GM10266 (cell line): ENCODE data around the gene EEIG2.

Source experiments
- DNase-seq: peaks from one replicate; pipeline ENCODE4 v3.0.0; 2012; ENCODE audit errors: extremely low spot score
- TF ChIP-seq, protein P1 (sequence below): IDR thresholded peaks from 2 replicates; pipeline ENCODE4 v1.5.1; 2012; ENCODE audit warnings: mild to moderate bottlenecking, low read depth; ENCODE audit not compliant: control insufficient read depth, insufficient read depth; ENCODE audit errors: missing control alignments

The EEIG2 gene

DNA sequence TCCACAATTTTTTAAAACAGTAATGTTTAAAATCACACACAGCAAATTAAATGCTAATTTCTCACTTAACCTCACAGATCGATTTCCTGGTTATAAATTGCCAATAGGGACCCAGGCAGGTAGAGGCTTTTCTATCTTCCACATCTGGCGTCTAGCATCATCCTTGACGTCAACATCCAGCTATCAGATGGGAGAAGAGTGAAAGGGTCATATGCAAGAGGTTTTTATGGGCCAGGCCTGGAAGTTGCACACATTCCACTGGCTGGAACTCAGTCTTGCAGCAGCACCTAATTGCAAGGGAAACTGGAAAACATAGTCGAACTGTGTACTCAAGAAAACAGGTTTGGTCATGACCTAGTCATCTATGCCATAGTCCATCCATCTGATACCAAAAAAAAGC is 6.0 kb upstream of the EEIG2 start:
- TF ChIP-seq, protein P1, sequence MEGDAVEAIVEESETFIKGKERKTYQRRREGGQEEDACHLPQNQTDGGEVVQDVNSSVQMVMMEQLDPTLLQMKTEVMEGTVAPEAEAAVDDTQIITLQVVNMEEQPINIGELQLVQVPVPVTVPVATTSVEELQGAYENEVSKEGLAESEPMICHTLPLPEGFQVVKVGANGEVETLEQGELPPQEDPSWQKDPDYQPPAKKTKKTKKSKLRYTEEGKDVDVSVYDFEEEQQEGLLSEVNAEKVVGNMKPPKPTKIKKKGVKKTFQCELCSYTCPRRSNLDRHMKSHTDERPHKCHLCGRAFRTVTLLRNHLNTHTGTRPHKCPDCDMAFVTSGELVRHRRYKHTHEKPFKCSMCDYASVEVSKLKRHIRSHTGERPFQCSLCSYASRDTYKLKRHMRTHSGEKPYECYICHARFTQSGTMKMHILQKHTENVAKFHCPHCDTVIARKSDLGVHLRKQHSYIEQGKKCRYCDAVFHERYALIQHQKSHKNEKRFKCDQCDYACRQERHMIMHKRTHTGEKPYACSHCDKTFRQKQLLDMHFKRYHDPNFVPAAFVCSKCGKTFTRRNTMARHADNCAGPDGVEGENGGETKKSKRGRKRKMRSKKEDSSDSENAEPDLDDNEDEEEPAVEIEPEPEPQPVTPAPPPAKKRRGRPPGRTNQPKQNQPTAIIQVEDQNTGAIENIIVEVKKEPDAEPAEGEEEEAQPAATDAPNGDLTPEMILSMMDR: no peak
- no peak for DNase-seq

DNA sequence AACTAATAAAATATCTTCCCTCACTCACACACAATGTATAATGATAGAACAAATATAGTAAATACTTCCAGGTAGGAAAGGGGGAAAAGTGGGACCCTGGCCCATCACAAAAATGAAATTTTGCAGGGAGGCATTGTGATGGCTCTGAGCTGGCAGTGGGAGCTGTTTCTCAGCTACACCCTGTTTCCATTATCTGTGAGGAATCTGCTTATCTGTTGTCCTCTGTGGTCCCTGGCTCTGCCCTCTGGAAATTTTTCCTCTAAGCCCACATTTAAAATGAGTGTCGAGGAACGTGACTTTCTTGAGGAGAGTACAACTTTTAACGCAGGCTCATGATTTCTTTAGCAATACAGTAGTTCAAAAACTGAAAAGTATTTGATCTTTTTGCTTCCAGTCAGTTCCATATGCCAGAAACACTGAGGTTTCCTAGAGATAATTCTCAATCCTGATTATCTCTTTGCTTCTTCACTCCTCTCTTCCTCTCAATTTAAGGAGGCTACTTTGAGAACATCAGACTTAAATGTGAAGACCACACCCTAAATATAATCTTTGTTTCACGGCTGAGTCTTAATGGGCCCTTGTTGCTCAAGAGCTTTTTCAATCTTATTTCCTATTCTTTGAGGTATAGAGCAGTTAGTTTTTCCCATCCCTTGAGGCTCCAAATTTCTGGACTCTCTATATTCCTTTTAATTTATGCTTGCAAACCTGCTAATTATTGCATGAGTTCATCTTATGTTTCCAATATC is 5.0 kb upstream of the EEIG2 start:
- no peak for DNase-seq
- TF ChIP-seq, protein P1: no peak

DNA sequence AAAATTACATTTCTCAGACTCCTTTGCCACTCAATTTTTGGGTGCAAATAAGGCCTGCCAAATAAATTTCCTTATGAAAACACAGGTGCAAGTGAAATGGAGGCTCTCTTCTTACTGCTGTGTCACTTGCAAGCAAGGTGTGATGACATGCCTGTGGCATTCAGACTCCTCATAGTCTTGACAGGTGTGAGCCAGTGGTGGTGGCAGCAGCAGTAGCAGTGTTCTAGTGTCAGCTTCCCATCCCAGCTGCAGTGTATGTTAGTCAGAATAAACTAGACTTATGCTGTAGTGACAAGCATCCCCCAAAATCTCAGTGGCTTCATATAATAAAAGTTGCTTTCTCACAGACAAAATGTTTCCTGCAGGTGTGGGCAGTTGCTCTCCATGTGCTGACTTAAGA is 3.8 kb upstream of the EEIG2 start:
- TF ChIP-seq, protein P1: no peak
- no peak for DNase-seq

DNA sequence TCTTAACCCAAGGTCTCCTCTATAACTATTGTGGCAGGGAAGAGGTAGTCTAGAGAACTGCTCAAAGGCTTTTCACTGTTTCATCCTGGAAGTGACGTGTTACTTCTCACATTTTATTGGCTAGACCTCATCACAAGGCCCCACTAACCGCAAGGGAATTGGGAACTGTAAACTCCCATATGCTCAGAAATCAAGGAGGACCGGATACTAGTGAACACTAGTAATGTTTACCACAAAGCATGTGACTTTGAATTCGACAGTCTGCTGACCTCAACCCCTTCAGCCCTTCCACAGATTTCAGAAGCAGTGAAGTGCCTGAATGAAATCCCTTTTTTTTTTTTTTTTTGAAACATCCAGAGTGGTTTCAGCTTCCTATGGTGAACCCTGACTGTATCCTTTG is 3.4 kb upstream of the EEIG2 start:
- DNase-seq: no peak
- TF ChIP-seq, protein P1: no peak

DNA sequence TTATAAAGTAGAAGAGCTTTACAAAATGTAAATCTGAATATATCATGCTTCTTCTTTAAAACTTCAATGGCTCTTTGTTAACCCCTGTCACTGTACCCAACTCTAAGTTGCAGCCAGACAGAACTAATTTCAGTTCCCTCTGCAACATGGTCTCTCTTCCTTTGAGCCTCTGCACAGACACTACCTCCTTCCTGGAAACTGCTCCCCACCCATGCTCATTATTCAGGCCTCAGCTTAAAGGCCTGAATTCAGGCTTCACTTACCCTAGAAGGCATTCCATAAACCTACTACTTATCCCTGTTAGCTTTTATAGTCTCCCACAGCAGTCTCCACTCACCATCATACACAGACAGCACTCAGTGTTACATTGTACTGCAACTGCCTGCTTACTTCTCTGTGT is 2.6 kb upstream of the EEIG2 start:
- DNase-seq: no peak
- TF ChIP-seq, protein P1: no peak

DNA sequence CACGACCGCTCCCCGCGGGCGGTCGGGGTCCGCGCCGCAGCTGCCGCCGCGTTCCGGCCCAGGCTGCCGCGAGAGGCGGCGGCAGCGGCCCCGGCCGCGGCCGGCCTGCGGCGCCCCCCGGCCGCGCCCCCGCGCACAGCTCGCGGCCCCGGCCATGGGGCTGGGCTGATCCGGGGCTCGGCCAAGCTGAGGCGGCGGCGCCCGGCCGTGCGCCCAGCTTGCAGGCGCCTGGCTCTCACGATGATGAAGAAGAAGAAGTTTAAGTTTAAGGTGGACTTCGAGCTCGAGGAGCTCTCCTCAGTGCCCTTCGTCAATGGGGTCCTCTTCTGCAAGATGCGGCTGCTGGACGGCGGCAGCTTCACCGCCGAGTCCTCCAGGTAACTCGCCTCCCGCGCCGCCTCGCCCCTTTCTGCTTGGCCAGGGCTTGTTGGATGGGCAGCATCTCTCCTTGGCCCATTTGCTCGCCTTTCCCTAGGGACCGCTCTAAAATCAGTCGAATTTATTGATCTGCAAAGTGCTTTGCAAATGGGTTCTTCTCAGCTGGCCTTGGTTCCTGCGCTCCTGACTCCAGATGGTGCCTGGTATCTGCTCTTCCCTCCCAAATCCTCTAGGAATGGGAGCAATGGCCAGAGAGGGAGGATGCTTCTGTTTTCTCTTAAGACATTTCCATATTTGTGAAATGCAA is 431 bp downstream of the EEIG2 start:
- TF ChIP-seq, protein P1: no peak
- DNase-seq: no peak

DNA sequence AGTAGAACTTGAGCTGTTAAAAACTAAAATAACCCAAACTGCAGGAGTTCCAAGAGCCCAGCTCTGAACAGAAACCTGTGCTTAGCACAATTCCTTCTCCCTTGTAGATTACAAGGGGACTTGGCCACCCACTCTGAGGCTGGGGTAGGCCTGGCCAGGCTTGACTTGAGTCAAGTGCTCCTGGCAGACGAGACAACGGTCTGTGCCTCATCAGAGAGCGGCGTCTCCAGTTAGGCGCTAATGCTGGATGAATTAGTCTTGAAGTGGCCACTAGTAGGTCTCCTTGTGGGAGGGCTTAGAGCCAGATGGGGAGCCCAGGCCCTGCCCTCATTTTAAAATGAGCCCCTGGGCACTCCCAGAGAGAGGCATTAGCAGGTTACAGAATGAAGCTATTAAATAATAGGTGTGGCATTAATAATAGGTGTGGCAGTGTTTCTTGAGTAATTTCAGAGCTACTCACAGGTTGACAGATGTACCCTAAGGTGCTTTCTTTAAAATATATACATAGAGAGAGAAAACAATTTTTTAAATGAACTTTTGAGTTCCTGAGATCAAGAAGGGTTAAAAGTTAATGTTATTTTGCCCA is 1.1 kb downstream of the EEIG2 start:
- DNase-seq: peak; percentile 72
- TF ChIP-seq, protein P1: no peak
